Upper lobe of left lung (tissue), 6 donors: ENCODE results near the gene LRP8. TPM values are rescaled to one million over a fixed set of nuclear protein-coding genes. Genes with fewer than 3 reads are reported as not detected.

ENCODE experiments used
- ATAC-seq, 2 donors: fragments of 200-7000 bp; cut with Tn5 transposase; one replicate each; pipeline ENCODE4 v1.9.1; 2022; ENCODE audit warnings: mild to moderate bottlenecking in 2 of 2, moderate library complexity in 2 of 2; ENCODE audit not compliant: low FRiP score in 2 of 2
- DNase-seq, 2 donors: peaks; one replicate each; pipeline ENCODE4 v3.0.0-alpha.2; 2019 to 2020
- H3K27ac ChIP-seq, 4 donors: fragments of 200-600 bp; sonication (generic); one replicate each; pipeline ENCODE4 v1.5.1; 2016 to 2019
- H3K27me3 ChIP-seq, 4 donors: fragments of 200-600 bp; sonication (generic); one replicate each; pipeline ENCODE4 v1.5.1; 2017 to 2019
- H3K36me3 ChIP-seq, 4 donors: fragments of 200-600 bp; sonication (generic); one replicate each; pipeline ENCODE4 v1.5.1; 2016 to 2019
- H3K4me1 ChIP-seq, 4 donors: fragments of 200-600 bp; sonication (generic); one replicate each; pipeline ENCODE4 v1.5.1; 2018 to 2019
- H3K4me3 ChIP-seq, 4 donors: fragments of 200-600 bp; sonication (generic); one replicate each; pipeline ENCODE4 v1.5.1; 2017 to 2019; ENCODE audit warnings: mild to moderate bottlenecking in 2 of 4, moderate library complexity in 1 of 4
- H3K9me3 ChIP-seq, 4 donors: fragments of 200-600 bp; sonication (generic); one replicate each; pipeline ENCODE4 v1.5.1; 2018 to 2019
- CTCF ChIP-seq, 6 experiments: fragments of 450-650 bp in 4 of 6; fragments of 200-600 bp in 2 of 6; sonication (generic) in 2 of 6; IDR thresholded peaks; one replicate each; pipeline ENCODE4 v1.5.1; 2016 to 2019; ENCODE audit warnings: antibody characterized with exemption in 6 of 6
- EP300 ChIP-seq, 4 donors: sonication (generic); formaldehyde crosslinking; IDR thresholded peaks; one replicate each; pipeline ENCODE4 v1.5.1; 2017; ENCODE audit warnings: antibody characterized with exemption in 4 of 4, control low read depth in 2 of 4
- POLR2A ChIP-seq, 4 donors: fragments of 450-650 bp; IDR thresholded peaks; one replicate each; pipeline ENCODE4 v1.5.1; 2016 to 2017; ENCODE audit warnings: antibody characterized with exemption in 4 of 4, mild to moderate bottlenecking in 2 of 4
- POLR2AphosphoS5 ChIP-seq, 2 donors: sonication (generic); formaldehyde crosslinking; IDR thresholded peaks; one replicate each; pipeline ENCODE4 v1.5.1; 2017; ENCODE audit warnings: antibody characterized with exemption in 2 of 2
- WGBS, 2 donors: methylation state at CpG; one replicate each; pipeline ENCODE4 v1.1.5; 2017 to 2018; 5-methylcytosine and 5-hydroxymethylcytosine counted together
- total RNA-seq, 6 donors: library from RNA; depleted of rRNA in 4 of 6; stranded (reverse); fragments of >200 nt in 4 of 6; gene quantifications; one replicate each; pipeline versions ENCODE4 v1.1.0 to v1.2.1, GENCODE V29; 2016 to 2021
- donor health status: DM: no; HTN: no; CAD: no; lungs with moderate emphysema.
- donor health status: DM: no; HTN: yes; CAD: no; lungs with severe emphysema.

Gene LRP8
- total RNA-seq, 6 donors from 2014 or later, result 4.6 to 23.0 (median 11.1) TPM

DNA sequence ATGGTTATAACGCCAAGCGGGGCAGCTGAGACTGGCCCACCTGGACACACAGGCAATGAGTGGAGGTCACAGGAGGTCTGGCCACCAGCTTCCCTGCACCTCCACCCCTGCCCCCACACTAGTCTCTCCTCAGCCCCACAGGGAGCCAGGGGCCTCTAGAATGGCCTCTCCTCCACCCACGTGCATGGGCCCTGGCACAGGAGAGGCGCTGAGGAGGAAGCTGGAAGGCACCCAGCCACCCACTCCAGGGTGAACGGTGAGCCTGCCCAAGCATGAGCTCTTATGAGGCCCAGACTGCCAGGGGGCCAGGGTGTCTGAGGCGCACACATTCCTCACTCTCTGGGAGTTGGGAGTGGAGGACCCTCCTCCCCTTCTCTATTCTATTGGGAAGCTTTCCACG is 22.2 kb downstream of the LRP8 start:
- peaks cover 0 to 23% (median 0%) of the 10 kb centered on the region in 4 donors for H3K4me1 ChIP-seq
- no peaks in the 10 kb centered on the region for H3K36me3 ChIP-seq
- TF ChIP-seq CTCF (IDR thresholded peaks at IDR 0.05), result no peak
- no peak for TF ChIP-seq EP300 (IDR thresholded peaks at IDR 0.05)
- TF ChIP-seq POLR2AphosphoS5 (IDR thresholded peaks at IDR 0.05), result no peak
- TF ChIP-seq POLR2A (IDR thresholded peaks at IDR 0.05), result no peak
- 55% methylated on average over 5 to 6 of the region's 7 CpGs for WGBS, 2 donors
- peak overlapping the region in 1 of 4 donors; percentile 2 for H3K27ac ChIP-seq
- H3K4me3 ChIP-seq, result no peak overlapping the region
- ATAC-seq (peak; percentile 45 to 57), DNase-seq (peak; percentile 60 to 63)
- H3K27me3 ChIP-seq, result no peaks in the 10 kb centered on the region
- no peaks in the 10 kb centered on the region for H3K9me3 ChIP-seq

- no peak overlapping the region for H3K4me3 ChIP-seq
- 97% methylated on average over 5 to 7 of the region's 7 CpGs for WGBS, 2 donors
- H3K4me1 ChIP-seq, result peaks cover 0 to 23% (median 0%) of the 10 kb centered on the region in 4 donors
- H3K9me3 ChIP-seq, result no peaks in the 10 kb centered on the region
- DNase-seq (peak in 1 of 2 donors; percentile 52), ATAC-seq (no peak)
- H3K27ac ChIP-seq, result no peak overlapping the region
- no peak for TF ChIP-seq CTCF (IDR thresholded peaks at IDR 0.05)
- no peak for TF ChIP-seq POLR2AphosphoS5 (IDR thresholded peaks at IDR 0.05)
- no peak for TF ChIP-seq EP300 (IDR thresholded peaks at IDR 0.05)
- TF ChIP-seq POLR2A (IDR thresholded peaks at IDR 0.05), result no peak
- no peaks in the 10 kb centered on the region for H3K27me3 ChIP-seq
- no peaks in the 10 kb centered on the region for H3K36me3 ChIP-seq
Observed at GRCh38 chr1:53304527-53304926, 23.3 kb downstream of the LRP8 start.

DNA sequence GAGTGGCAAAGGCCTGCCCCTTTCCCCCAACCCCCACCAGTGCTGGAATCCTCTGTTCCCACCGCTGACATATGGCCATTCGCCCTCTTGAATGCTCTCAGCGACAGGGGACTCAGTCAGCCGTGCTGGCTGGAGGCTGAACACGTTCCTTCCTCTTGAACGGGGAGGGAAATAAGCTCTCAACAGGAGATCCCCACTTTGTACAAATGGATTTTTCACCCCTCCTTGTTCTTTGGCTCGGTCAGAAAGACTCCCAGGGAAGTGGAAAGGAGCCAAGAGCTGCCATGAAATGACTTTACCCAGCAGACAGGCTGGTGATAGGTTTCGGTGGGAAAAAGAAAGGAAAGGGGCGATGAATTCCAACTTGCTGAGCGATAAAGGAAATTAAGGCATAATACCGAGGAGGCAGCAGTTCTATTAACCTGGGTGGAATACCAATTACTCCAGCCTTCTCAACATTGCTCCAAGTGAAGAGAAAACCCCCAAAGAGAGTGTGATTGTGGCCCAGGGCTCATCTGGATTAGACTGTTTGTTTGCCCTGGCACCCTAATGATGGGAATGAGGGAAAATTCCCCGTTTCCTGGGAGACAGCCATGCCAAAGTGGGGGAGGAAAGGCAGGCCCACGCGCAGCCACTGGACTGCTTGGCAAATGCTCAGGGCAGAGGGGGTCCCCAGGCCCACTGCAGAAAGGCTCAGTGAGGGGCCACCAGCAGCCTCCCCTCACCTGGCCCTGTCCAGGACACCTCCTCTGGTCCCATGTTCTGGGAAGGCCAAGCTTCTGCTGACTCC is 23.9 kb downstream of the LRP8 start:
- 65 to 67% methylated on average over 14 of the region's 14 CpGs for WGBS, 2 donors
- H3K27ac ChIP-seq, result no peak overlapping the region
- no peaks in the 10 kb centered on the region for H3K36me3 ChIP-seq
- no peaks in the 10 kb centered on the region for H3K9me3 ChIP-seq
- peaks cover 0 to 23% (median 0%) of the 10 kb centered on the region in 4 donors for H3K4me1 ChIP-seq
- H3K27me3 ChIP-seq, result no peaks in the 10 kb centered on the region
- TF ChIP-seq CTCF (IDR thresholded peaks at IDR 0.05) (no peak), EP300 (IDR thresholded peaks at IDR 0.05) (no peak), POLR2AphosphoS5 (IDR thresholded peaks at IDR 0.05) (no peak), POLR2A (IDR thresholded peaks at IDR 0.05) (no peak)
- no peak for DNase-seq
- no peak for ATAC-seq
- no peak overlapping the region for H3K4me3 ChIP-seq

DNA sequence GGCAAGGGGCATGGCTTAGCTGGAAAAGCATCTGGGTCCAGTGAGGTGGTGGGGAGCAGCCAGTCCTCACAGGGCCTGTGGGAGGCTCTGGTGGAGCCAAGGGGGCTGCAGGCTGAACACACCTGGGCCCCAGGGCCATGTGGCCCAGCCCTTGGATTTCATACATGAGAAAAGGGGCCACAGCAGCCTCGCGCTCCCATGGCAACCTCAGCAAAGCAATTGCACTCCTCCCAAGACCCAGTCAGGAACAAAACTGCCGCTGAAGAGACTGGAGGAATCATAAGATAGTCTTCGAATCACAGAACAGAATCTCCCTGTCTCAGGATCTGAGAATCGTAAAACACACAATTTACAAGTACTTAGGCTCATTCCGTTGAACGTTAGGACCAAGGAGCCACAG is 24.6 kb downstream of the LRP8 start:
- no peaks in the 10 kb centered on the region for H3K27me3 ChIP-seq
- peaks cover 0 to 23% (median 0%) of the 10 kb centered on the region in 4 donors for H3K4me1 ChIP-seq
- H3K36me3 ChIP-seq, result no peaks in the 10 kb centered on the region
- H3K4me3 ChIP-seq, result no peak overlapping the region
- ATAC-seq, result no peak
- 86 to 88% methylated on average over 7 of the region's 7 CpGs for WGBS, 2 donors
- H3K9me3 ChIP-seq, result no peaks in the 10 kb centered on the region
- no peak overlapping the region for H3K27ac ChIP-seq
- TF ChIP-seq EP300 (IDR thresholded peaks at IDR 0.05) (no peak), CTCF (IDR thresholded peaks at IDR 0.05) (no peak), POLR2AphosphoS5 (IDR thresholded peaks at IDR 0.05) (no peak), POLR2A (IDR thresholded peaks at IDR 0.05) (no peak)
- no peak for DNase-seq

DNA sequence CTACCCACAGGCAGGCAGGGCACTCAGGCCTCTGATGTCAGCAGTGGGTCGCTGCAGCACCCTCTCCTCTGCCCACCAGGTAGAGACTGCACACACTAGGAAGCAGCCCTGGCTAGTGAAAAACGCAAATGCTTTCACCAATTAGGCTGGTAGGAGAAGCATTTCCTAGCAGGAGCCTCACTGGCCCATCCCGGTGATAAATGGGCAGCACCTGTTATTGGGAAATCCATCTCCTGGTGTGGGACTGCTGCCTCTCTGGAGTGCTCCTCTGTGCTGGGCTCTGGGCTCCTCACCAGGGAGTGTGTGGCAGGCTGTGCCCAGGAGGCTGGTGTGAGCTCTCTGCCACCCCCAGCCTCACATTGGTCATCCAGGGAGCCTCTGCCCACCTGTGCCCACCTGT is 28.6 kb downstream of the LRP8 start:
- 92% methylated on average over 3 of the region's 3 CpGs; no CpG with 5 or more reads in 1 of the 2 donors for WGBS, 2 donors
- Histone ChIP-seq H3K9me3 (no peaks in the 10 kb centered on the region), H3K4me1 (peaks cover 0 to 21% (median 0%) of the 10 kb centered on the region in 4 donors), H3K36me3 (no peaks in the 10 kb centered on the region), H3K27ac (no peak overlapping the region), H3K4me3 (no peak overlapping the region), H3K27me3 (no peaks in the 10 kb centered on the region)
- no peak for TF ChIP-seq POLR2AphosphoS5 (IDR thresholded peaks at IDR 0.05)
- no peak for TF ChIP-seq POLR2A (IDR thresholded peaks at IDR 0.05)
- TF ChIP-seq CTCF (IDR thresholded peaks at IDR 0.05), result no peak
- no peak for TF ChIP-seq EP300 (IDR thresholded peaks at IDR 0.05)
- DNase-seq (no peak), ATAC-seq (no peak)
